ENCODE measurements around the gene TNFRSF25.

- TF ChIP-seq CTCF (IDR thresholded peaks at IDR 0.05; ENCODE audit: low read depth, low read length) (no peak), EZH2phosphoT487 (IDR thresholded peaks at IDR 0.05; ENCODE audit: low read depth) (no peak)
Measured at GRCh38 chr1:6491966-6492365, 26.0 kb upstream of the TNFRSF25 start.

Measured in OCI-LY3 (cell line).